Neural progenitor cell (in vitro differentiated cells): ENCODE results near the gene LTN1.

Experiments used
- EZH2 ChIP-seq: fragments of 200-600 bp; sonication (generic); IDR thresholded peaks from 2 replicates; pipeline ENCODE4 v1.6.1; 2017; ENCODE audit warnings: antibody characterized with exemption, mild to moderate bottlenecking, moderate library complexity
- EZH2phosphoT487 ChIP-seq: fragments of 200-600 bp; sonication (generic); IDR thresholded peaks from 2 replicates; pipeline ENCODE4 v1.6.1; 2017; ENCODE audit warnings: antibody characterized with exemption
- TF ChIP-seq, protein P1 (sequence below): fragments of 200-600 bp; sonication (generic); IDR thresholded peaks from 2 replicates; pipeline ENCODE4 v1.5.1; 2017; ENCODE audit warnings: antibody characterized with exemption, mild to moderate bottlenecking

GRCh38 chr21:28982637-28983036, 10.0 kb downstream of the LTN1 start:
- TF ChIP-seq, protein P1, sequence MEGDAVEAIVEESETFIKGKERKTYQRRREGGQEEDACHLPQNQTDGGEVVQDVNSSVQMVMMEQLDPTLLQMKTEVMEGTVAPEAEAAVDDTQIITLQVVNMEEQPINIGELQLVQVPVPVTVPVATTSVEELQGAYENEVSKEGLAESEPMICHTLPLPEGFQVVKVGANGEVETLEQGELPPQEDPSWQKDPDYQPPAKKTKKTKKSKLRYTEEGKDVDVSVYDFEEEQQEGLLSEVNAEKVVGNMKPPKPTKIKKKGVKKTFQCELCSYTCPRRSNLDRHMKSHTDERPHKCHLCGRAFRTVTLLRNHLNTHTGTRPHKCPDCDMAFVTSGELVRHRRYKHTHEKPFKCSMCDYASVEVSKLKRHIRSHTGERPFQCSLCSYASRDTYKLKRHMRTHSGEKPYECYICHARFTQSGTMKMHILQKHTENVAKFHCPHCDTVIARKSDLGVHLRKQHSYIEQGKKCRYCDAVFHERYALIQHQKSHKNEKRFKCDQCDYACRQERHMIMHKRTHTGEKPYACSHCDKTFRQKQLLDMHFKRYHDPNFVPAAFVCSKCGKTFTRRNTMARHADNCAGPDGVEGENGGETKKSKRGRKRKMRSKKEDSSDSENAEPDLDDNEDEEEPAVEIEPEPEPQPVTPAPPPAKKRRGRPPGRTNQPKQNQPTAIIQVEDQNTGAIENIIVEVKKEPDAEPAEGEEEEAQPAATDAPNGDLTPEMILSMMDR = no peak
- TF ChIP-seq EZH2phosphoT487 = no peak
- TF ChIP-seq EZH2 = no peak
